ENCODE results near the gene PARD3.

PARD3 gene

GRCh38 chr10:34420795-34421194 lies 394.3 kb downstream of the PARD3 start:
- DNase-seq (ENCODE audit: low read depth) = no peak
- TF ChIP-seq CTCF (IDR thresholded peaks at IDR 0.05; ENCODE audit: insufficient read depth, low read depth, low read length, missing control alignments) = no peak
- no peak overlapping the region for H3K4me3 ChIP-seq (ENCODE audit: low read depth, low read length)

GRCh38 chr10:34420273-34420672 lies 394.8 kb downstream of the PARD3 start:
- no peak overlapping the region for H3K4me3 ChIP-seq (ENCODE audit: low read depth, low read length)
- no peak for TF ChIP-seq CTCF (IDR thresholded peaks at IDR 0.05; ENCODE audit: insufficient read depth, low read depth, low read length, missing control alignments)

GRCh38 chr10:34415039-34415438 lies 400.1 kb downstream of the PARD3 start:
- no peak for TF ChIP-seq CTCF (IDR thresholded peaks at IDR 0.05; ENCODE audit: insufficient read depth, low read depth, low read length, missing control alignments)
- DNase-seq (ENCODE audit: low read depth) = no peak
- no peak overlapping the region for H3K4me3 ChIP-seq (ENCODE audit: low read depth, low read length)

More at GRCh38 chr10:34420273-34420672, 394.8 kb downstream of the PARD3 start:
- no peak for DNase-seq (ENCODE audit: low read depth)

GRCh38 chr10:34413756-34414587 lies 401.1 kb downstream of the PARD3 start:
- no peak overlapping the region for H3K4me3 ChIP-seq (ENCODE audit: low read depth, low read length)
- no peak for TF ChIP-seq CTCF (IDR thresholded peaks at IDR 0.05; ENCODE audit: insufficient read depth, low read depth, low read length, missing control alignments)
- no peak for DNase-seq (ENCODE audit: low read depth)

GRCh38 chr10:34413214-34413613 lies 401.9 kb downstream of the PARD3 start:
- no peak for TF ChIP-seq CTCF (IDR thresholded peaks at IDR 0.05; ENCODE audit: insufficient read depth, low read depth, low read length, missing control alignments)
- no peak for DNase-seq (ENCODE audit: low read depth)
- no peak overlapping the region for H3K4me3 ChIP-seq (ENCODE audit: low read depth, low read length)

GRCh38 chr10:34408956-34409355 lies 406.1 kb downstream of the PARD3 start:
- H3K4me3 ChIP-seq (ENCODE audit: low read depth, low read length) = no peak overlapping the region
- no peak for DNase-seq (ENCODE audit: low read depth)
- no peak for TF ChIP-seq CTCF (IDR thresholded peaks at IDR 0.05; ENCODE audit: insufficient read depth, low read depth, low read length, missing control alignments)

- no peak for DNase-seq (ENCODE audit: low read depth)
- no peak overlapping the region for H3K4me3 ChIP-seq (ENCODE audit: low read depth, low read length)
- TF ChIP-seq CTCF (IDR thresholded peaks at IDR 0.05; ENCODE audit: insufficient read depth, low read depth, low read length, missing control alignments) = no peak
Measured at GRCh38 chr10:34408381-34408780, 406.7 kb downstream of the PARD3 start.
